ENCODE data around the gene PRAME.
"Not testable (repeated sequence)": the region's sequence is repeated elsewhere in the genome, so short reads cannot be mapped to it uniquely, and the experiment has no call there.

Gene PRAME

GRCh38 chr22:22558972-22559603 is at the start of gene PRAME:
Gene PRAME, minus strand, starts transcription at chr22:22559265. Its CDS starts 2,433 bp downstream, at chr22:22556832.
- TF ChIP-seq CTCF (IDR thresholded peaks at IDR 0.05; ENCODE audit: insufficient read depth, low read length, poor library complexity, severe bottlenecking) = peak; percentile 72
- peak; percentile 63 for DNase-seq (ENCODE audit: extremely low read depth, insufficient read length)
- Histone ChIP-seq H3K27me3 (replicated peaks; ENCODE audit: control insufficient read depth, insufficient read depth, low read length) (no peaks in the 10 kb centered on the region), H3K4me3 (replicated peaks; ENCODE audit: low read depth, low read length) (no peak within 1 kb of the TSS), H3K36me3 (ENCODE audit: control insufficient read depth, insufficient read depth, low read length) (no peaks in the 10 kb centered on the region)

- not testable (repeated sequence) for H3K27me3 ChIP-seq (replicated peaks; ENCODE audit: control insufficient read depth, insufficient read depth, low read length); DNase-seq (ENCODE audit: extremely low read depth, insufficient read length); H3K4me3 ChIP-seq (replicated peaks; ENCODE audit: low read depth, low read length); H3K36me3 ChIP-seq (ENCODE audit: control insufficient read depth, insufficient read depth, low read length)
Observed at GRCh38 chr22:22608022-22608421, 49.0 kb upstream of the PRAME start.

- no peak overlapping the region for H3K4me3 ChIP-seq (replicated peaks; ENCODE audit: low read depth, low read length)
- TF ChIP-seq CTCF (IDR thresholded peaks at IDR 0.05; ENCODE audit: insufficient read depth, low read length, poor library complexity, severe bottlenecking) = no peak
- no peaks in the 10 kb centered on the region for H3K27me3 ChIP-seq (replicated peaks; ENCODE audit: control insufficient read depth, insufficient read depth, low read length)
- no peak for DNase-seq (ENCODE audit: extremely low read depth, insufficient read length)
- H3K36me3 ChIP-seq (ENCODE audit: control insufficient read depth, insufficient read depth, low read length) = no peaks in the 10 kb centered on the region
Observed at GRCh38 chr22:22605074-22605404, 46.0 kb upstream of the PRAME start.

- no peak for DNase-seq (ENCODE audit: extremely low read depth, insufficient read length)
- no peak for TF ChIP-seq CTCF (IDR thresholded peaks at IDR 0.05; ENCODE audit: insufficient read depth, low read length, poor library complexity, severe bottlenecking)
- no peaks in the 10 kb centered on the region for H3K27me3 ChIP-seq (replicated peaks; ENCODE audit: control insufficient read depth, insufficient read depth, low read length)
Observed at GRCh38 chr22:22604326-22605073, 45.4 kb upstream of the PRAME start.

GRCh38 chr22:22603470-22603947 is 44.4 kb upstream of the PRAME start:
- no peak for TF ChIP-seq CTCF (IDR thresholded peaks at IDR 0.05; ENCODE audit: insufficient read depth, low read length, poor library complexity, severe bottlenecking)
- Histone ChIP-seq H3K27me3 (replicated peaks; ENCODE audit: control insufficient read depth, insufficient read depth, low read length) (no peaks in the 10 kb centered on the region), H3K36me3 (ENCODE audit: control insufficient read depth, insufficient read depth, low read length) (no peaks in the 10 kb centered on the region), H3K4me3 (replicated peaks; ENCODE audit: low read depth, low read length) (no peak overlapping the region)
- no peak for DNase-seq (ENCODE audit: extremely low read depth, insufficient read length)

More at GRCh38 chr22:22604326-22605073, 45.4 kb upstream of the PRAME start:
- no peaks in the 10 kb centered on the region for H3K36me3 ChIP-seq (ENCODE audit: control insufficient read depth, insufficient read depth, low read length)
- no peak overlapping the region for H3K4me3 ChIP-seq (replicated peaks; ENCODE audit: low read depth, low read length)

GRCh38 chr22:22600531-22601261 is 41.6 kb upstream of the PRAME start:
- no peak for TF ChIP-seq CTCF (IDR thresholded peaks at IDR 0.05; ENCODE audit: insufficient read depth, low read length, poor library complexity, severe bottlenecking)
- Histone ChIP-seq H3K36me3 (ENCODE audit: control insufficient read depth, insufficient read depth, low read length) (no peaks in the 10 kb centered on the region), H3K27me3 (replicated peaks; ENCODE audit: control insufficient read depth, insufficient read depth, low read length) (no peaks in the 10 kb centered on the region), H3K4me3 (replicated peaks; ENCODE audit: low read depth, low read length) (no peak overlapping the region)
- DNase-seq (ENCODE audit: extremely low read depth, insufficient read length) = no peak
